ENCODE results near the gene LAMA5.

LAMA5 gene

GRCh38 chr20:62314711-62315302 is 52.3 kb downstream of the LAMA5 start:
- TF ChIP-seq CTCF (IDR thresholded peaks at IDR 0.05; ENCODE audit: low read depth, low read length): no peak
- H3K4me3 ChIP-seq (replicated peaks in 1 of 2; ENCODE audit: low read depth in 2 of 2, low read length in 2 of 2): no peak overlapping the region
- no peak for DNase-seq (ENCODE audit: low read depth in 2 of 2)

GRCh38 chr20:62314339-62314638 is 52.8 kb downstream of the LAMA5 start:
- DNase-seq (ENCODE audit: low read depth in 2 of 2): no peak
- no peak for TF ChIP-seq CTCF (IDR thresholded peaks at IDR 0.05; ENCODE audit: low read depth, low read length)
- H3K4me3 ChIP-seq (replicated peaks in 1 of 2; ENCODE audit: low read depth in 2 of 2, low read length in 2 of 2): no peak overlapping the region

GRCh38 chr20:62313460-62314338 is 53.4 kb downstream of the LAMA5 start:
- H3K4me3 ChIP-seq (replicated peaks in 1 of 2; ENCODE audit: low read depth in 2 of 2, low read length in 2 of 2): no peak overlapping the region
- no peak for TF ChIP-seq CTCF (IDR thresholded peaks at IDR 0.05; ENCODE audit: low read depth, low read length)
- no peak for DNase-seq (ENCODE audit: low read depth in 2 of 2)

- H3K4me3 ChIP-seq (replicated peaks in 1 of 2; ENCODE audit: low read depth in 2 of 2, low read length in 2 of 2): no peak overlapping the region
- no peak for DNase-seq (ENCODE audit: low read depth in 2 of 2)
- no peak for TF ChIP-seq CTCF (IDR thresholded peaks at IDR 0.05; ENCODE audit: low read depth, low read length)
These were observed 54.1 kb downstream of the LAMA5 start for GRCh38 chr20:62313021-62313420.

DNA sequence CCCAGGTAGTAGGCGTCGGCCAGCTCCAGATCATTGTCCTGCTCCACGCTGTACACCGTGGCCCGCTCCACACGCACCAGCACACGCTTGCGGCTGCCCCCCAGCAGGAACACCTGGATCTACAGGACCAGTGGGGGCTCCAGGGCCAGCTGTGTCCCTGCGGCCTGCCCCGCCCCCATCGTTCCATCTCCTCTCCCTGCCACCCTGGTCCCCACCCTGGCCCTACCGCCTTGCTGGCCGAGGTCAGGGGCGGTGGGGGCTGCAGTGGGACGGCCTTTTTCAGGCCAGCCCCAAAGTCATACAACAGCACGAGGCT is 54.5 kb downstream of the LAMA5 start:
- H3K4me3 ChIP-seq (replicated peaks in 1 of 2; ENCODE audit: low read depth in 2 of 2, low read length in 2 of 2): no peak overlapping the region
- no peak for DNase-seq (ENCODE audit: low read depth in 2 of 2)
- TF ChIP-seq CTCF (IDR thresholded peaks at IDR 0.05; ENCODE audit: low read depth, low read length): no peak

- H3K4me3 ChIP-seq (replicated peaks in 1 of 2; ENCODE audit: low read depth in 2 of 2, low read length in 2 of 2): no peak overlapping the region
- no peak for DNase-seq (ENCODE audit: low read depth in 2 of 2)
- TF ChIP-seq CTCF (IDR thresholded peaks at IDR 0.05; ENCODE audit: low read depth, low read length): no peak
These were observed 55.1 kb downstream of the LAMA5 start for GRCh38 chr20:62311832-62312661.

Data from cardiac fibroblast (primary cell).